ENCODE measurements around the gene BEND3. TPM values are rescaled to one million over a fixed set of nuclear protein-coding genes. Genes with fewer than 3 reads are reported as not detected.
A peak's percentile ranks its signal among the peaks of the same experiment; 100 is the strongest.
"Not testable (repeated sequence)": the region's sequence is repeated elsewhere in the genome, so short reads cannot be mapped to it uniquely, and the experiment has no call there.

Gene BEND3
- polyA plus RNA-seq, 12 donors = 1.6 to 3.7 (median 3.1) TPM; not detected in 1

DNA sequence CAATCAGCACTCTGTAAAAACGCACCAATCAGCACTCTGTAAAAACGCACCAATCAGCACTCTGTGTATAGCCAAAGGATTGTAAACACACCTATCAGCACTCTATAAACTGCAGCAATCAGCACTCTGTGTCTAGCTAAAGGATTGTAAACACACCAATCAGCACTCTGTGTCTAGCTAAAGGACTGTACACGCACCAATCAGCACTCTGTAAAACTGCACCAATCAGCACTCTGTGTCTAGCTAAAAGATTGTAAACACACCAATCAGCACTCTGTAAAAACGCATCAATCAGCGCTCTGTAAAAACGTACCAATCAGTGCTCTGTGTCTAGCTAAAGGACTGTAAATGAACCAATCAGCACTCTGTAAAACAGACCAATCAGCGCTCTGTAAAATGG lies 30.9 kb downstream of the BEND3 start:
- DNase-seq = not testable (repeated sequence)

GRCh38 chr6:107083921-107084320 lies 31.4 kb downstream of the BEND3 start:
- DNase-seq = no peak

- DNase-seq = no peak
Observed at GRCh38 chr6:107083047-107083768, 32.1 kb downstream of the BEND3 start.

- DNase-seq = no peak
Observed at GRCh38 chr6:107082045-107082444, 33.3 kb downstream of the BEND3 start.

GRCh38 chr6:107080036-107080435 lies 35.3 kb downstream of the BEND3 start:
- DNase-seq = no peak

GRCh38 chr6:107079429-107079828 lies 35.9 kb downstream of the BEND3 start:
- no peak for DNase-seq

GRCh38 chr6:107077710-107078109 lies 37.6 kb downstream of the BEND3 start:
- DNase-seq = no peak

DNA sequence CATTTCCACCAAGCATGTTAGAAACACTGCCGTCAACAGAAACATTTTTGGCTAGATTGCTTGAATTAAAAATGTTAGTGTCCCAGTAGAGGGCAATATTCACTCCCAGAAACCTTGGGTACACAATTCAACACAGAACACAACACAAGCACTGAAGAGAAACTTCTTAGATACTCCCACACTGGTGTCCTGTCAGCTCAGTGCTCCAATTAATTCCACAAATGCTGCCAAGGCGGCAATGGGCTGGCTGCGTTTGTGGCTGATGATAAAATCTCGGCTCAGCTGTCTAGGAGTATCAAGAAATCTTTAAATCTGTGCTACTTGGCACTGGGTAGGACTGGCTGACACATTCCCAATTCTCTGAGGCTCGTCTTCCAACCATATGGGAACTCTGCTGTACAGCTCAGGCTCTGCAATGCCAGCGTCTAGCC lies 39.3 kb downstream of the BEND3 start:
- DNase-seq = peak; percentile 42

GRCh38 chr6:107070686-107071085 lies 44.6 kb downstream of the BEND3 start:
- DNase-seq = no peak

- no peak for DNase-seq
Observed at GRCh38 chr6:107069631-107070548, 45.4 kb downstream of the BEND3 start.

DNA sequence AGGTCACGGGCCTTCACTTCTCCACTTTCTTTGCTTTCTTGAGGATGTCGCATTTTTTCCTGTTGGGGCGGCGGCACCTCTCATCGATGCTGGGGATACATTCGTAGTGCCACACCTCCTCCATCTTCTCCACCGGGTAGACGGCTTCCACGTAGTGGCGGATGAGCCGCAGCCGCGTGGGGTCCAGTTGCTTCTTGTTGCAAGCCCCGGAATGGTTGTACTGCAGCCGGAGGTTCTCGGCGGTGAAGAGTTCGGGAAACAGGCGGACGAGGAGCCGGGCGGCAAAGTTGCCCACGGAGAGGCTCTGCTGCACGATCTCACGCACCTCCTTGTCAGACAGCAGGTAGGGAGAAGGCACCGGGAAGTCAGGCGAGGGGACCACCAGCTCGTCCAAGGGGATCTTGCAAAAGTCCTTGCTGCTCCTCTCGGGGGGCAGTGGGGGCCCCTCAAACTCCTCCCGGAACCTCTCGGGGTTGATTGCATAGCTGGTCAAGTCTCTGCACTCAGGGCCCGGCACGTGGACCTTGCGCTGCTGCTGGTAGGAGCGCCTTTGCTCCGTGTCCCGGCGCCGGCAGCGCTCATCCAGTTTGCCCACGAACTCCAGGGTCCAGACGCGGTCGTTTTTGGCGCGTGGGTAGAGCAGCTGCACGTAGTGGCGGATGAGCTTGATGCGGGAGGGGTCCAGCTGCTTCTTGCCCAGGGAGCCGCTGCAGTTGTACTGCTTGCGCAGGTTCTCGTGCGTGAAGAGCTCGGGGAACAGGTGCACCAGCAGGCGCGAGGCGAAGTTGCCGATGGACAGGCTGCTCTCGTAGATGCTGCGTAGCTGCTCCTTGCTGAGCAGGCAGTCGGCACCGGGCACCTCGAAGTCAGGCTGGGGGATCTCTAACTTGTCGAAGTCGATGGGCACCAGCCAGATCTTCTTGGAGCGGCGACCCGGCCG lies 46.4 kb downstream of the BEND3 start:
- no peak for DNase-seq

- no peak for DNase-seq
Observed at GRCh38 chr6:107066697-107067659, 48.3 kb downstream of the BEND3 start.

- DNase-seq = peak; percentile 15
Observed at GRCh38 chr6:107064579-107065065, 50.7 kb downstream of the BEND3 start.

GRCh38 chr6:107062691-107063090 lies 52.6 kb downstream of the BEND3 start:
- no peak for DNase-seq

- no peak for DNase-seq
Observed at GRCh38 chr6:107061125-107062020, 53.9 kb downstream of the BEND3 start.

- DNase-seq = no peak
Observed at GRCh38 chr6:107060704-107061103, 54.6 kb downstream of the BEND3 start.

- no peak for DNase-seq
Observed at GRCh38 chr6:107059606-107060005, 55.7 kb downstream of the BEND3 start.

- no peak for DNase-seq
Observed at GRCh38 chr6:107057679-107058078, 57.6 kb downstream of the BEND3 start.

DNA sequence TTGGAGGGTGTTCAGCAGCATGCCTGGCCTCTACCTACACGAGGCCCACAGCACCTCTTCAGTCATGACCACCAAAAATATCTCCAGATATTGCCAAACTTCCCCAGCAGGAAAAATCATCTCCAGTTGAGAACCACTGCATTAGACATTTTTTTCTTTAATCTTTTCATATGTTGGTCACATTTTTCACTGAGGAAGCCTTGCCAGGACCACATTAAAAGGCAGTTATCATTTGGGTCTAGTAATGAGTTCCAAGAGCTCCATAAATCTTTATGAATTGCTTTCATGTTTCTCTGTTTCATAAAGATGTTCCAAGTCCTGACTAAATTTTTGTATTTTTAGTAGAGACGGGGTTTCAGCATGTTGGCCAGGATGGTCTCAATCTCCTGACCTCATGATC lies 58.5 kb downstream of the BEND3 start:
- DNase-seq = no peak

Measured in muscle of arm (tissue), 12 donors.